OCI-LY7 (cell line): ENCODE data around the gene SPRYD3. TPM values are rescaled to one million over a fixed set of nuclear protein-coding genes. Genes with fewer than 3 reads are reported as not detected.

Experiments used
- BruUV-seq: library from RNA; stranded (reverse); fragments of 400-500 nt; replicated peaks from 2 replicates; lab custom pipeline; 2021; lab: Mats Ljungman, UMichigan
- CTCF ChIA-PET: fragments of 300-600 bp; sonication (Branson Sonifier 250); formaldehyde crosslinking; loops from one replicate; lab custom pipeline; 2022; ENCODE audit warnings: antibody characterized with exemption; ENCODE audit not compliant: unreplicated experiment; lab: Charles Lee
- POLR2A ChIA-PET: fragments of 300-600 bp; sonication (Branson Sonifier 250); formaldehyde crosslinking; loops from one replicate; lab custom pipeline; 2022; ENCODE audit warnings: antibody characterized with exemption; lab: Charles Lee
- DNase-seq: peaks from one replicate; pipeline ENCODE4 v3.0.0-alpha.2; 2015; ENCODE audit warnings: low spot score
- H2AFZ ChIP-seq: fragments of 200-600 bp; sonication (generic), shearing (Covaris generic); 2 replicates; pipeline ENCODE4 v1.6.1; 2014; ENCODE audit warnings: mild to moderate bottlenecking, antibody characterized with exemption, low read length, moderate library complexity
- H3K27ac ChIP-seq: fragments of 200-600 bp; sonication (generic); 2 replicates; pipeline ENCODE4 v1.5.1; 2014; ENCODE audit warnings: mixed run types, low read depth, mild to moderate bottlenecking, moderate library complexity, low read length, inconsistent platforms; ENCODE audit not compliant: poor library complexity, severe bottlenecking
- H3K36me3 ChIP-seq: fragments of 200-600 bp; sonication (generic); 2 replicates; pipeline ENCODE4 v1.6.1; 2014; ENCODE audit warnings: mild to moderate bottlenecking, antibody characterized with exemption, low read length, moderate library complexity, mixed read lengths; ENCODE audit not compliant: insufficient read depth
- H3K4me1 ChIP-seq: fragments of 200-600 bp; sonication (generic); 2 replicates; pipeline ENCODE4 v1.5.1; 2014; ENCODE audit warnings: mild to moderate bottlenecking, low read length; ENCODE audit not compliant: insufficient read depth, poor library complexity, severe bottlenecking
- H3K4me2 ChIP-seq: fragments of 200-600 bp; sonication (generic); 2 replicates; pipeline ENCODE4 v1.6.1; 2014; ENCODE audit warnings: mild to moderate bottlenecking, low read length
- H3K4me3 ChIP-seq: fragments of 200-600 bp; sonication (generic); 2 replicates; pipeline ENCODE4 v1.5.1; 2014; ENCODE audit warnings: mild to moderate bottlenecking, low read depth, low read length; ENCODE audit not compliant: poor library complexity, severe bottlenecking
- H3K79me2 ChIP-seq: fragments of 200-600 bp; sonication (generic); 2 replicates; pipeline ENCODE4 v1.6.1; 2016; ENCODE audit warnings: low read depth, mild to moderate bottlenecking, low read length, moderate library complexity, mixed read lengths; ENCODE audit not compliant: insufficient read depth
- H3K9me2 ChIP-seq: fragments of 200-600 bp; sonication (generic); 2 replicates; pipeline ENCODE4 v1.6.1; 2016; ENCODE audit warnings: mild to moderate bottlenecking, low read length, mixed read lengths; ENCODE audit not compliant: insufficient read depth
- H3K9me3 ChIP-seq: fragments of 200-600 bp; sonication (generic); 2 replicates; pipeline ENCODE4 v1.6.1; 2014; ENCODE audit warnings: mild to moderate bottlenecking, mixed run types, low read length, mixed read lengths
- H4K20me1 ChIP-seq: fragments of 200-600 bp; sonication (generic); 2 replicates; pipeline ENCODE4 v1.6.1; 2014; ENCODE audit warnings: mild to moderate bottlenecking, antibody characterized with exemption, low read length, moderate library complexity, mixed read lengths; ENCODE audit not compliant: insufficient read depth
- CTCF ChIP-seq: fragments of 200-600 bp; sonication (generic); conservative IDR thresholded peaks from 2 replicates; pipeline ENCODE4 v1.5.1; 2014; ENCODE audit warnings: mild to moderate bottlenecking, antibody characterized with exemption, low read length, moderate library complexity, mixed read lengths
- EZH2phosphoT487 ChIP-seq: fragments of 200-600 bp; sonication (generic); IDR thresholded peaks from 2 replicates; pipeline ENCODE4 v1.6.1; 2018; ENCODE audit warnings: low read depth, borderline replicate concordance, mild to moderate bottlenecking, mixed run types, antibody characterized with exemption, low read length, moderate library complexity, mixed read lengths
- intact Hi-C: fragments of 100-400 bp; cut with micrococcal nuclease; formaldehyde crosslinking; loops from one replicate; pipeline ENCODE4 v1.10.0; 2022; ENCODE audit not compliant: unreplicated experiment
- total RNA-seq, 2 experiments: library from RNA; depleted of rRNA in 1 of 2; stranded (reverse); fragments of >200 nt in 1 of 2; shearing (Covaris generic) in 1 of 2; gene quantifications; 2 replicates each; pipeline ENCODE4 v1.2.3, GENCODE V29; 2014 to 2022

Gene SPRYD3
- total RNA-seq, 2 experiments from 2014 or later, result 7.3 to 20.5 TPM

DNA sequence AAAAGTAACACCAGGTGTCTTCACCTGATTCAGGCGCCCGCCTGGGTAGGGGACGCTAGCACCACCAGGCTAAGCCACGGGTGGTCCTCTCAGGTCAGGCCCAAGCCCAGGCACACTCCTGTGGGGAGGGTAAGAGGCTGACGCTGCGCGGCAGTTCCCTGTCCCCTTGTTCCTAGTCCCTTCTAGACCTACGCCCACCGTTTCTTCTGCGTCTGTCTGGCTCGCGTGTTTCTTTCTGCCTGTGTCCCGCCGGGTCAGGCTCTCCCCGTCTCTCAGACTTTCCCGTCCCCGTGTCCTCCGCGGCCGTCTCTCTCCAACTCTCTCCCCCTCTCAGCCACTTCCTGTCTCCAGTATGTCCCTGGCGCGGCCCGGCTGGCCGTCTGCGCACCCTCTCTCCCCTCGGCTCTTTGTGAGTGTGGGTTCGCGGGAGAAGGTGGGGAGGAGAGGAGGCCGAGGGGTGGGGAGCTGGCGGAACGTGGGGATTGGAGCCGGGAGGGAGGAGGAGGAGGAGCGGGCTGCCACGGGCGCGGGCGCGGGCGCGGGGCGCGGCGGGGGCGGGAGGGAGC lies 32.5 kb downstream of the SPRYD3 start:
- intact Hi-C loops, result no loop called here
- Histone ChIP-seq H3K36me3 (peaks cover 11% of the 10 kb centered on the region), H3K27ac (no peak overlapping the region), H3K4me2 (peak overlapping the region; percentile 93), H3K79me2 (no peaks in the 10 kb centered on the region), H2AFZ (peak overlapping the region; percentile 70), H3K9me3 (no peaks in the 10 kb centered on the region), H3K4me3 (peak overlapping the region; percentile 74), H4K20me1 (no peaks in the 10 kb centered on the region), H3K4me1 (peaks cover 19% of the 10 kb centered on the region), H3K9me2 (no peaks in the 10 kb centered on the region)
- ChIA-PET POLR2A (interaction anchor here (1.2 to 1.3 kb wide), 2 partner anchors 20 to 51 kb away, joined by 3 to 4 read pairs; partner anchors contain the start of gene IGFBP6), CTCF (interaction anchor here (0.6 to 1.4 kb wide), 2 partner anchors 32 to 983 kb away, joined by 4 to 6 read pairs; partner anchors contain the start of gene SPRYD3)
- peak; percentile 46 for DNase-seq
- no TSS peak for BruUV-seq
- TF ChIP-seq EZH2phosphoT487 (no peak), CTCF (no peak)

DNA sequence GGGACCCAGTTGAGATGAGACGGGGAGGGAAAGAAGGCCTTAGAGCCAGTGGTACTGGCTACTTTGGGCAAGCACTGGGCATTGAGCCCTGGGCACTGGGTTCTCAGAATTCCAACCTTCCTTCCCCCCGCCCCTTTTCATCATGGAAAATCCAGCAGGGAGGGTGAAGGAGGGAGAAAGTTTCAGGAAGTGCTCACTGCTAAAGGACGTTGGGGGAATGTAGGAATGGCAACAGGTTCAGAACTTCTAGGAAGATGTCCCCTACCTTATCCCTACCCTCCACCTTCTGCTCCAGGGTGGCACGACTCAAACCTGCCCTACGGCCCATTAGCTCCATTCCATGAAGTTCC lies 33.5 kb downstream of the SPRYD3 start:
- H3K36me3 ChIP-seq, result peaks cover 19% of the 10 kb centered on the region
- intact Hi-C loops, result no loop called here
- no peaks in the 10 kb centered on the region for H3K9me3 ChIP-seq
- ChIA-PET POLR2A (interaction anchor here (1.2 kb wide), 1 partner anchor 19 kb away, joined by 3 read pairs; no protein-coding TSS in a partner anchor), CTCF (no interaction called here)
- H3K4me3 ChIP-seq, result no peak overlapping the region
- H4K20me1 ChIP-seq, result no peaks in the 10 kb centered on the region
- H3K4me2 ChIP-seq, result no peak overlapping the region
- BruUV-seq, result no TSS peak
- TF ChIP-seq EZH2phosphoT487 (no peak), CTCF (no peak)
- peaks cover 19% of the 10 kb centered on the region for H3K4me1 ChIP-seq
- H3K27ac ChIP-seq, result no peak overlapping the region
- no peaks in the 10 kb centered on the region for H3K79me2 ChIP-seq
- H2AFZ ChIP-seq, result no peak overlapping the region
- no peaks in the 10 kb centered on the region for H3K9me2 ChIP-seq
- DNase-seq, result no peak
